Gastrocnemius medialis (tissue), 4 donors: Measurements from ENCODE around the gene KRT83. TPM values are rescaled to one million over a fixed set of nuclear protein-coding genes. Genes with fewer than 3 reads are reported as not detected.

Source experiments
- total RNA-seq, 4 donors: library from RNA; depleted of rRNA; stranded (reverse); fragments of >200 nt; gene quantifications; one replicate each; pipeline versions ENCODE4 v1.1.0 to v1.2.3, GENCODE V29; 2016

KRT83 gene
- total RNA-seq, 4 donors from 2014 or later: 0.13 TPM; not detected in 3

Other genes starting within 250 kb of the KRT83 start
- not detected for gene SMIM41, start 241.7 kb downstream of the KRT83 start, total RNA-seq
- under 1 TPM in 2 of 4 donors, not detected in 2; 0.13 to 0.26 TPM for gene KRT80, start 129.4 kb downstream of the KRT83 start, total RNA-seq
- gene KRT7, start 88.2 kb downstream of the KRT83 start, total RNA-seq: 1 to 10 TPM in 3 of 4 donors, under 1 TPM in 1; 0.39 to 4.4 (median 1.2) TPM
- gene KRT86, start 46.8 kb downstream of the KRT83 start, total RNA-seq: under 1 TPM in 1 of 4 donors, not detected in 3; 0.24 TPM
- not detected for gene KRT81, start 29.9 kb downstream of the KRT83 start, total RNA-seq
- not detected for gene KRT85, start 46.1 kb upstream of the KRT83 start, total RNA-seq
- gene KRT84, start 64.3 kb upstream of the KRT83 start, total RNA-seq: not detected
- not detected for gene KRT82, start 84.9 kb upstream of the KRT83 start, total RNA-seq
- not detected for gene KRT75, start 113.0 kb upstream of the KRT83 start, total RNA-seq
- gene KRT6B, start 130.7 kb upstream of the KRT83 start, total RNA-seq: not detected
- not detected for gene KRT6C, start 152.4 kb upstream of the KRT83 start, total RNA-seq
- gene KRT6A, start 171.9 kb upstream of the KRT83 start, total RNA-seq: not detected
- gene KRT5, start 199.0 kb upstream of the KRT83 start, total RNA-seq: not detected
- not detected for gene KRT71, start 231.7 kb upstream of the KRT83 start, total RNA-seq